ENCODE results near the gene SETD9. TPM values are rescaled to one million over a fixed set of nuclear protein-coding genes. Genes with fewer than 3 reads are reported as not detected.

SETD9 gene, protein sequence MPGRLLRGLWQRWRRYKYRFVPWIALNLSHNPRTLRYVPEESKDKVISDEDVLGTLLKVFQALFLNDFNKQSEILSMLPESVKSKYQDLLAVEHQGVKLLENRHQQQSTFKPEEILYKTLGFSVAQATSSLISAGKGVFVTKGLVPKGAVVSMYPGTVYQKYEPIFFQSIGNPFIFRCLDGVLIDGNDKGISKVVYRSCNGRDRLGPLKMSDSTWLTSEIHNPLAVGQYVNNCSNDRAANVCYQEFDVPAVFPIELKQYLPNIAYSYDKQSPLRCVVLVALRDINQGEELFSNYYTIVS
- 10.1 TPM for total RNA-seq
- long read RNA-seq, partial matches to known transcripts, result 0 of 8 reads
- long read RNA-seq, other reads (novel, unspliced or antisense), result 3 of 8 reads

DNA sequence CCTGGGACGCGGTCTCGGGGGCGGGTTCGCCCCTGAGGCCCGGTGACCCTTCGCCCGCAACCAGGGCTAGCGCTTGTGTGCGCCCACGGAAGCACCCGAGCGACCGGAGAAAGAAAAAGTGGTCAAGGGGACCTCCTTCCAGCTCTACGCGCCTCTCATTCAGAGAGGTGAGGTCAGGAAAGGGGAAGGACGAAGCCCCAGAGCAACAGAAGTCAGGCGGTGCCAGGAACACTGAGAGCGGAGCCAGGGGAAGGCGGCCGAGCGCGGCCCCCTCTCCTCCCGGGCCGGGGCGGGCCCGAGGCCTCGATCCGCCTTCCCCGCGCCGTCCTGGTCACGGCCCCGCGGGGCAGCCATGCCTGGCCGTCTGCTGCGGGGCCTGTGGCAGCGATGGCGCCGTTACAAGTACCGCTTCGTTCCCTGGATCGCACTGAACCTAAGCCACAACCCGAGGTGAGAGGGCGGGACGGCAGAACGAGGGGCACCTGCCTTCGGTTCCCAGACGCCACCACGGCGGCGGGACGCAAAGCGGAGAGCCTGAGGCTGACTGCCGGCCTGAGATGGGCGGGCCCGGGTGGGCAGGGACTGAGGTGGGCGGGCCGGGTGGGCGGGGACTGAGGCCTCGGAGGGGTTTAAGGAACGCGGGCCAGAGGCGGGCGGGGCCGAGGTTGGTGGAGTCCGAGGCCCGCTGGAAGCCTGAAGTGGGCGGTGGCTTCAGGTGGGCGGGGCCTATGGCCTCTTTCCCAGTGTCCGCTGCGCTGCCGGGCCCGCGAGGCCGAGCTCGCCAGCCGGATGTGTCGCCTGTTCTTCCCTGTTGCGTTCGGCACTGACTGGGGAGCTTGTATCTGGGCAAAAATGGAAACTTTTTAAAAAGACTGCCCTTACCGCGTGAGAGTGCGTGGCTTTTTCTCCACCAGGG lies at the start of gene SETD9:
SETD9 (plus strand) TSS at position 303 of the 916 bp plus-strand sequence; CDS start at position 353, 50 bp downstream.
- Histone ChIP-seq H3K4me3 (peak within 1 kb of the TSS; percentile 61), H3K36me3 (no peaks in the 10 kb centered on the region), H3K27ac (peak within 1 kb of the TSS; percentile 88), H3K4me1 (peaks cover 11% of the 10 kb centered on the region), H3K27me3 (no peaks in the 10 kb centered on the region), H3K9me3 (no peaks in the 10 kb centered on the region)
- ATAC-seq (peak; percentile 96), DNase-seq (peak; percentile 100)
- intact Hi-C loops (cut with DNase I), result loop anchor here (10.0 kb wide), 1 partner anchor 315 kb away; no protein-coding TSS in a partner anchor
- TF ChIP-seq, protein P1, sequence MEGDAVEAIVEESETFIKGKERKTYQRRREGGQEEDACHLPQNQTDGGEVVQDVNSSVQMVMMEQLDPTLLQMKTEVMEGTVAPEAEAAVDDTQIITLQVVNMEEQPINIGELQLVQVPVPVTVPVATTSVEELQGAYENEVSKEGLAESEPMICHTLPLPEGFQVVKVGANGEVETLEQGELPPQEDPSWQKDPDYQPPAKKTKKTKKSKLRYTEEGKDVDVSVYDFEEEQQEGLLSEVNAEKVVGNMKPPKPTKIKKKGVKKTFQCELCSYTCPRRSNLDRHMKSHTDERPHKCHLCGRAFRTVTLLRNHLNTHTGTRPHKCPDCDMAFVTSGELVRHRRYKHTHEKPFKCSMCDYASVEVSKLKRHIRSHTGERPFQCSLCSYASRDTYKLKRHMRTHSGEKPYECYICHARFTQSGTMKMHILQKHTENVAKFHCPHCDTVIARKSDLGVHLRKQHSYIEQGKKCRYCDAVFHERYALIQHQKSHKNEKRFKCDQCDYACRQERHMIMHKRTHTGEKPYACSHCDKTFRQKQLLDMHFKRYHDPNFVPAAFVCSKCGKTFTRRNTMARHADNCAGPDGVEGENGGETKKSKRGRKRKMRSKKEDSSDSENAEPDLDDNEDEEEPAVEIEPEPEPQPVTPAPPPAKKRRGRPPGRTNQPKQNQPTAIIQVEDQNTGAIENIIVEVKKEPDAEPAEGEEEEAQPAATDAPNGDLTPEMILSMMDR (IDR thresholded peaks at IDR 0.05), result no peak

DNA sequence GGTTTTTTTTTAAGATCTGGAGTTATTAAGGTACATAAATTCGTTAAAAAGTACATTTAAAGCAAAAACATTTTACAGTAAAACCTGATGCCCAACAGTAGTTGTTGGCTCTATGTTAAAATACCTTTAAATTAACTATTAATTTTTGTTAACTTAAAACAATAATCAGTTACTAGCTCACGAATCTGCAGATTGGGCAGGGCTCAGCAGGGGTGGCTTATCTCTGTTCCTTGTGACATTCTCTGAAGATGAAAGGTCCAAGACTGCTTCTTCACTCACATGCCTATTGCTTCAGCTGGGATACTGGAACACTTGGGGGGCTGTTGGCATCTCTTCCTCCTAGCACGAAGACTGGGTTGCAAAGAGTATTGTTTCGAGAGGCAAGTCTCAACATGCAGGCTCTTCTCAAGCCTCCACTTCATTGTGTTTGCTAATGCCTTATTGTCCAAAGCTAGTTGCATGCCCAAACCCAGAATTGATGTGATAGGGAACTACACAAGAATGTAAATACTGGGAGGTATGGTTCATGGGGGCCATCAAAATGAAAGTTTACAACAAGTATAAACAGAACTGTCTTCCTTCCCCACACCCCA lies 47.4 kb upstream of the SETD9 start:
- Histone ChIP-seq H3K4me3 (no peak overlapping the region), H3K36me3 (peaks cover 76% of the 10 kb centered on the region)
- TF ChIP-seq, protein P1 (IDR thresholded peaks at IDR 0.05), result no peak

DNA sequence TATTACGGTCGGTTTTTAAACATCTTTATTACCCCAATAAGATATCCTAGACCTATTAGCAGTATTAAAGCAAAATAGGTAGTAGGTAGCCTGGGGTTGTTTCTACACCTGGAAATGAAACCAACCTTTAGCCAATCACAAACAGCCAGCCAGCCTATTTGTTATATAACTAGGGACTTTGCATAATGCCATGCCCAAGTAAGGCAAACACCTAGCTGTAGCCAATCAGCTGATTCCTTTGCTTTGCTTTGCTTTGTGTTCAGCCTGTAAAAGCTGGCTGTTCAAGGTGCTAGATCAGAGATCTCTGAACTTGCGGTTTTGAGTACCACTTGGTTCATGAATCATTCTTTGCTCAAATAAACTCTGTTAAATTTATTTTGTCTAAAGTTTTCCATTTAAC lies 46.5 kb upstream of the SETD9 start:
- TF ChIP-seq, protein P1 (IDR thresholded peaks at IDR 0.05), result no peak
- peak; percentile 32 for ATAC-seq
- no peak overlapping the region for H3K4me3 ChIP-seq
- H3K9me3 ChIP-seq, result no peaks in the 10 kb centered on the region
- intact Hi-C loops (cut with DNase I), result no loop called here
- no peaks in the 10 kb centered on the region for H3K27me3 ChIP-seq
- peaks cover 86% of the 10 kb centered on the region for H3K36me3 ChIP-seq
- no peaks in the 10 kb centered on the region for H3K4me1 ChIP-seq
- H3K27ac ChIP-seq, result no peak overlapping the region
- DNase-seq, result no peak

More for the DNA sequence above, 47.4 kb upstream of the SETD9 start:
- Histone ChIP-seq H3K4me1 (no peaks in the 10 kb centered on the region), H3K27ac (no peak overlapping the region), H3K27me3 (no peaks in the 10 kb centered on the region), H3K9me3 (no peaks in the 10 kb centered on the region)
- ATAC-seq, result no peak
- intact Hi-C loops (cut with DNase I), result no loop called here
- no peak for DNase-seq

DNA sequence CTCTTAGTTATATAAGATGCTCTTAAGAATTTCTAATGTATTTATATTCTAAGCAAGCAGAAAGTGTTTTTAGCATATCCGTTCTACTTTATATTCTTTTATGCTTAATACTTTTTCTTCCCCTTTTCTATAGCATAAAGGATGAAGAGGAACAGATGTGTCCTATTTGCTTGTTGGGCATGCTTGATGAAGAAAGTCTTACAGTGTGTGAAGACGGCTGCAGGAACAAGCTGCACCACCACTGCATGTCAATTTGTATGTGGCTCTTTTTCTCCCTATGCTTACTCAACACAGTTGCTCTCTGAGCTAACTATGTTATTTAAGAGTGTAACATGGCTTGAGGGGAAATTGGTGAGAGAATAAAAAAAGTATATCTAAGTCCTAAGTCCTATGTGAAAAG lies 37.6 kb upstream of the SETD9 start:
- H3K4me1 ChIP-seq, result no peaks in the 10 kb centered on the region
- no peaks in the 10 kb centered on the region for H3K27me3 ChIP-seq
- intact Hi-C loops (cut with DNase I), result no loop called here
- TF ChIP-seq, protein P1 (IDR thresholded peaks at IDR 0.05), result no peak
- peaks cover 86% of the 10 kb centered on the region for H3K36me3 ChIP-seq
- H3K4me3 ChIP-seq, result no peak overlapping the region
- no peak for ATAC-seq
- no peak overlapping the region for H3K27ac ChIP-seq
- no peaks in the 10 kb centered on the region for H3K9me3 ChIP-seq
- DNase-seq, result no peak

DNA sequence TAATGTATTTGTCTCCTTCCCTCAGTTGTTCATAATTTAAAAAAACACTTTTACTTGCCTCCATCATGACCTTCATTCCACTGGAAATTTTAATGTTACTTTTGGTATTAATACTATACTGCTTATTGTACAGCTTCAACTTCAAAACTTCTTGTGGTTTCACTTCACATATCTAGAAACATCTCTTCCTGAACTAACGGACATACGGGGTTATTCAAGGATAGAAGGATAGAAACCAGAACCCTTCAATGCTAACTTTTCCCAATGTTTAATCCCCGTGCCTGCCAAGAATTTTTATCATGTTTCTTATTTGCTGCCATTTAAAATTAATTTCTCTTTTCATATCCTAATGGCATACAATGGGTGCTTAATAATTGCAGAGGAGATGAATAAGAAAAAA lies 36.3 kb upstream of the SETD9 start:
- Histone ChIP-seq H3K4me1 (no peaks in the 10 kb centered on the region), H3K4me3 (no peak overlapping the region), H3K9me3 (no peaks in the 10 kb centered on the region), H3K27ac (no peak overlapping the region), H3K36me3 (peaks cover 86% of the 10 kb centered on the region), H3K27me3 (no peaks in the 10 kb centered on the region)
- intact Hi-C loops (cut with DNase I), result no loop called here
- ATAC-seq (no peak), DNase-seq (no peak)
- TF ChIP-seq, protein P1 (IDR thresholded peaks at IDR 0.05), result no peak
